C1 segment of cervical spinal cord (tissue), 14 donors: Measurements from ENCODE around the gene LRP1B.

Experiments
- DNase-seq, 14 donors: peaks; one replicate each; lab custom pipeline; 2025; lab: John Stamatoyannopoulos, UW

LRP1B gene

GRCh38 chr2:140851258-140851981 lies 1279.4 kb downstream of the LRP1B start:
- DNase-seq, result no peak

DNA sequence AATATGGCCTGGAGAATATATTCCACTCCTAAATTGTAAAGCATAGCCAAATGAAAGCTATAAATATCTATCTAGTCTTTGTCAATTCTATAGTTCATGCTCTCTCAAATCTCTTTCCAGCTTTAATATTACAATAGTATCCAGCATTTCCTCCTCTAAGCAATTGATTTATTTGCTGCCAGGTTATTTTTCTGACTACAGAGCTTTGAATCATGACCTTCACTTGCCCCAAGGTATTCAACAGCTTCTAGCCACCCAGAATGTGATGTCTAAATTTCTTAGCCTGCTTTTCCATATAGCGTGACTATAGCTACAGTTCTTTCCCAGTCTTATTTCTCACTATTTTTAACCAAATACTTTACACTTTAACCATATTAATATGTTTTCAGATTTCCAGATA lies 1287.6 kb downstream of the LRP1B start:
- no peak for DNase-seq

DNA sequence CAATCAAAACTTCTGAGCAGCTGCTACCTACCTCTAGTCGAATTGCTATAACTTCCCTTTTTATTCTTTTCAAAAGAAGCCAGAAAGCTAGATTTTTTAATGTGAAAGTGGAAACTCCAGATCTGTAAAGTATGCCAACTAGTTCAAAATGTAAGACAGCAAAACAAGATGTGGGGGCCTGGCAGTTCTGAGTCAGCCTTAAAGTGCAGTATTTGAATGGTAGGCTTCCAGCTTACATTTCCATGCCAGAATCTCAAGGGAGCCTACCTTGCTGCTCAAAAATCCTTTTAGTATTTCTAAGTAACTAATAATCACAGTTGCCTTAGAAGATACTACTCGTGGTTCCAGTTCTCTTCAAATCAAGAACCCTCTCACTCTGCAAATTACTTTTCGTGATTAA lies 1288.7 kb downstream of the LRP1B start:
- no peak for DNase-seq

DNA sequence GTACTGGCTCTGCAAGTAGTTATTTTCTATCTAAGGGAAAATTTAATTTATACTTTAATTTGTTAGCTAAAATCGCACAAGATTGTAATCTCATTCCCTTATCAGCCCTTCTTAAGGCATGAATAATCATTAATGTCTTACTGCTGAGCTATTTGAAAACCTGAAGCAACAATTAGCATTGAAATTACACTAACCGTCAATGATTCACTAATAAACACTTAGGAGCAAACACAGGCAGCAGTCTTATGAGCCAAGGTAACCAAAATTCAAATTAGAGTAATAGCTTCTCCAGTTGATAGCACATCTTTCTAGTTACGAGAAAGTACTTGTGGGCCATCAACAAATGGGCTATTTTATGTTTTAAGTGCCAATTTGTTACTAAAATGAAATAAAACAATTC lies 1289.7 kb downstream of the LRP1B start:
- no peak for DNase-seq

- no peak for DNase-seq
These were observed 1294.0 kb downstream of the LRP1B start for GRCh38 chr2:140836826-140837225.

GRCh38 chr2:140835079-140835478 lies 1295.7 kb downstream of the LRP1B start:
- no peak for DNase-seq

GRCh38 chr2:140814141-140814540 lies 1316.7 kb downstream of the LRP1B start:
- DNase-seq, result no peak

- no peak for DNase-seq
These were observed 1322.0 kb downstream of the LRP1B start for GRCh38 chr2:140808820-140809219.

DNA sequence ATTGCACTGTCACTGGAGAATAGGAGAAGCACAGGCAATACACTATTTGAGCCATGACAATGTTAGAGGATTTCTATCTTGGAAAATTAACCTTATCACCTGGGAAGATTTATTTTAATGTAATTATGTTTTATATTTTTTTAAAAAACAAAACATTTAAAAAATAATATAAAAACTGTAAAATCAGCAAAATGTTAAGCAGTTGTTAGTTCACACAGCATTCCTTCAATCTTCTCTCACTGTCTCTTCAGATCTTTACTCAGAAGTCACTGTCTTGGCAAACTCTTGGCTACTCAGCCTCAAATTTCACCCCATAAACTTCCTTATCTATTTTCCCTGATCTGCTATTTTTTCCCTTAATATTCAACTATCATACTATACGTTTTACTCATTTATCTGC lies 1322.6 kb downstream of the LRP1B start:
- DNase-seq, result no peak

DNA sequence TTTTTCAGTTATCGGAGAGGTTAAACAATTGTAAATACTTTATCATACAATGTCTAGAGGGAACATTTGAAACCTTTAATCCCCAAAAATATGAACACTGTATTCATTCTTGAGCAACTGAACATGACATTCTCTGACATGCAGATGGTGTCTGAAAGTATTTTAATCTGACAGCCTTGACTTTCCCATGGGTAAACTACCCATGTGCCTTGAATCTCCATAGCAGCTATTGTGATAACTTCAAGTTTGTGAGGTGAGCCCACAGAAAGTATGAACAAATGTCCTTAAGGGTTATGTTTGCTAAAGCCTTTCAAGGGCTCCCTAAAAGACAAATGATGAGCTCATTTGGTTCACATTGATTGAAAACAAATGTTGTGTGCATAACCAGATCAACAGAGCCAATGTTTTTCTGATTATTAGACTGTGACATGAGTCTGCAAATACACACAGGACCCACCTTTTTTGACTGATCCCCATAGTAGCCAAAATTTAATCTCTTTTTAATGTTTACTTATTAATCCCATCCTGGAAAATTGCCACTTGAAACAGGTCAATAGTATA lies 1326.0 kb downstream of the LRP1B start:
- DNase-seq, result no peak

DNA sequence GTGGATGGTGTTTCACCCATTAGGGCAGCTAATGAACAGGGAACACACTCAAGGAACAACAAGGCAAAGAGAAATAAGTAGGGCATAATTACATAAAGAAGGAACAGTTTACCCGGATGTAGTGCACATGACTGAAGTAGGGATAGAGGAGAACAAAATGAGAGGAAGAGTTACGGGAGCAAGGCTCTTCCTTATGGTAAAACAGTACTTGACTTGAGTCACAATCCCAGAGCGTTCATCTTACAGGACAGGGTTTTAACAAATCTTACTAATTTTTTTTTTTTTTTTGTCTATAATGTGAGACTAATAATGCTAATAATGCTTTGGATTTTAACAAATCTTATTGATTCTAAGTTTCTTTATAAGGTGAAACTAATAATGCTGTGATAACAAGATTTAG lies 1329.5 kb downstream of the LRP1B start:
- DNase-seq, result no peak

GRCh38 chr2:140797718-140798117 lies 1333.1 kb downstream of the LRP1B start:
- DNase-seq, result no peak

DNA sequence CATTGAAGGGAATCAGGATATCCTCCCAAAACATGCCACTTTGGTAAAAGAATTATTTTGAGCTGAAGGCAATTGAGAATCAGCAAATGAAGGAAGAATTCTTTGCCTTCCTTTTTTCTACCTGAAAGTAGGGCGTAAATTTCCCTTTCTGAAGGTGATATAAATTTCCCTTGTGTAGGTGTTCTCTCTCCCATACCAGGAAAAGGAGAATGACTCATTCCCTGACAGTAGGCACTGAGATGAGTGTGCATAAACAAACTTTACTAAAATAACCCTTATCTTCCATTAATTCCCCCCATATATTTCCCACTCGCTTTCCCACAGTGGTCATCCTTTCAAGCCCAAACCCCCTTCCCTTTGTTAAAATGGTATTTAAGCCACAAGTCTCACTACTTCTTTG lies 1339.0 kb downstream of the LRP1B start:
- no peak for DNase-seq

GRCh38 chr2:140786585-140786984 lies 1344.2 kb downstream of the LRP1B start:
- no peak for DNase-seq

GRCh38 chr2:140775411-140775810 lies 1355.4 kb downstream of the LRP1B start:
- peak in 1 of 14 donors; percentile 61 for DNase-seq

DNA sequence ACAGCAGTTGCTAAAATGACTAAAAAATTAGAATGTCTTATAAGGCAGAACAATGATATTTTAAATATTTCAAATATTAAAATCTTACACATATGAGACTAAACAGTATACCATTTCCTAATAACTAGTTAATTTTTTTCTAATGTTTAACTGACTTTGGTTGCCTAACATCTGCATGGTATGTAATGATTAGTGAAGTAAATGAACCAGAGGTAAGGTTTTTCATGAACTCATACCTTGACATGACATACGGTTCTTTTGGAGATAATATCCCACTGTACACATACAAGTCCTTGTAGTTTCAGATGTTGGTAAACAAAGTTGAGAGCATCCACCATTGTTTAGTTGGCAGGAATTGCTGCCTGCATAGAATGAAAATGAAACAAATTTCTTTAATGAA lies 1360.2 kb downstream of the LRP1B start:
- DNase-seq, result no peak

- no peak for DNase-seq
These were observed 1369.0 kb downstream of the LRP1B start for GRCh38 chr2:140761807-140762206.

- DNase-seq, result peak in 1 of 14 donors; percentile 4
These were observed 1371.2 kb downstream of the LRP1B start for GRCh38 chr2:140759426-140760156.

- DNase-seq, result no peak
These were observed 1383.2 kb downstream of the LRP1B start for GRCh38 chr2:140747665-140748064.

- DNase-seq, result no peak
These were observed 1383.7 kb downstream of the LRP1B start for GRCh38 chr2:140747090-140747489.

DNA sequence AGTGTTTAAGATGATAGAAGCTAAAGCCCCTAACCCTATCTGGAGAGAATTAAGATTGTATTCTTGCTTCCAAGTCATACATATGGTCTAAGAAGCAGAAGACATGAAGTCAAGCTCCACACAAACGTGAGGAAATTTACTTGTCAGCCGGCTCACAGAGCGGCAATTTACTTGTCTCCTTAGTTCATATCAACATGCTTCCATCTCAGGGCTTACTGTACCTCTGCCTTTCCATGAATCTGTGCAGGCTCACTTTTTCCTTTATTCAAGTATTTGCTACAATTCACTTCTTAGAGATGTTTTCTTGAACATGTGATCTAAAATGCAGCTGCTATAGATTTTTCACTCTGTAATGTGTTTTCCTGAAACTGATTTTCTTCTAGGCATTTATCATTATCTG lies 1386.4 kb downstream of the LRP1B start:
- no peak for DNase-seq

- DNase-seq, result no peak
These were observed 1393.8 kb downstream of the LRP1B start for GRCh38 chr2:140737006-140737405.

GRCh38 chr2:140734992-140735391 lies 1395.8 kb downstream of the LRP1B start:
- no peak for DNase-seq
